KMS-11 (cell line): ENCODE measurements around the gene CCDC33.
"Not testable (repeated sequence)": the region's sequence is repeated elsewhere in the genome, so short reads cannot be mapped to it uniquely, and the experiment has no call there.

Experiments
- H2AFZ ChIP-seq: fragments of 200-600 bp; sonication (generic); 2 replicates; pipeline ENCODE4 v1.6.1; 2016; ENCODE audit warnings: antibody characterized with exemption, mixed run types, low read depth
- H3K27ac ChIP-seq: fragments of 200-600 bp; sonication (generic); 2 replicates; pipeline ENCODE4 v1.6.1; 2016; ENCODE audit warnings: mild to moderate bottlenecking, mixed run types
- H3K27me3 ChIP-seq: fragments of 200-600 bp; sonication (generic); 2 replicates; pipeline ENCODE4 v1.6.1; 2017; ENCODE audit warnings: mild to moderate bottlenecking, low read depth, mixed run types, moderate library complexity; ENCODE audit not compliant: insufficient read depth
- H3K36me3 ChIP-seq: fragments of 200-600 bp; sonication (generic); 2 replicates; pipeline ENCODE4 v1.6.1; 2017; ENCODE audit warnings: mild to moderate bottlenecking, mixed run types; ENCODE audit not compliant: insufficient read depth
- H3K4me1 ChIP-seq: fragments of 200-600 bp; sonication (generic); 2 replicates; pipeline ENCODE4 v1.6.1; 2016; ENCODE audit warnings: mild to moderate bottlenecking, low read depth, mixed run types; ENCODE audit not compliant: poor library complexity, severe bottlenecking
- H3K4me2 ChIP-seq: fragments of 200-600 bp; sonication (generic); 2 replicates; pipeline ENCODE4 v1.7.0; 2016; ENCODE audit warnings: mild to moderate bottlenecking, mixed run types
- H3K4me3 ChIP-seq: fragments of 200-600 bp; sonication (generic); IDR thresholded peaks from 2 replicates; pipeline ENCODE4 v1.6.1; 2017; ENCODE audit warnings: low read depth, low read length, mixed read lengths; ENCODE audit not compliant: insufficient read depth
- H3K79me2 ChIP-seq: fragments of 200-600 bp; sonication (generic); 2 replicates; pipeline ENCODE4 v1.6.1; 2016; ENCODE audit warnings: low read depth, mixed run types; ENCODE audit not compliant: insufficient read depth
- H3K9ac ChIP-seq: fragments of 200-600 bp; sonication (generic); 2 replicates; pipeline ENCODE4 v1.6.1; 2016; ENCODE audit warnings: mild to moderate bottlenecking, mixed run types
- H4K20me1 ChIP-seq: fragments of 200-600 bp; sonication (generic); 2 replicates; pipeline ENCODE4 v1.6.1; 2016; ENCODE audit warnings: mild to moderate bottlenecking, mixed run types; ENCODE audit not compliant: insufficient read depth
- CTCF ChIP-seq: fragments of 200-600 bp; sonication (generic); conservative IDR thresholded peaks from 2 replicates; pipeline ENCODE4 v1.6.1; 2017; ENCODE audit warnings: low read depth, mild to moderate bottlenecking, antibody characterized with exemption, low read length, moderate library complexity, mixed read lengths

The CCDC33 gene

DNA sequence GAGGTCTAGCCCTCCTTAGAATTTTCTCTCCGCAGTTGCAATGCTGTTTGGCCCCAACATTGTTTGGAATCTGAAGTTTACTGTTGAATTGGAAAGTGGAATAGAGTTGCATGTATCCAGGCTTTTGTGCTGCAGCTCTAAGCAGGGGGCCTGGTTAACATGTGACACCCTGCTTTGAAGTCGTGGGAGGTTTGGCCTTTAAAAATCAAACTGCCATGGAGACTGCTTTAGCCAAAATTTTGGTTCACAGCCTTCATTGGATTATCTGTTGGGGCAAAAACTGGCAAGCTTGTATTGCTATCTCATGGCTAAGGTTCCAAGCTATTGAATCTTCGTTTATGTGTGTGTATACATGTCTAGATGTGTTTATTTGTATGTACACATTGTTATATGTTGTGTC is 115.5 kb downstream of the CCDC33 start:
- Histone ChIP-seq H3K9ac (no peak overlapping the region), H3K4me1 (no peaks in the 10 kb centered on the region), H3K27me3 (no peaks in the 10 kb centered on the region), H2AFZ (no peak overlapping the region), H3K79me2 (no peaks in the 10 kb centered on the region), H3K36me3 (no peaks in the 10 kb centered on the region), H3K4me2 (no peak overlapping the region), H3K27ac (no peak overlapping the region), H3K4me3 (no peak overlapping the region), H4K20me1 (no peaks in the 10 kb centered on the region)
- TF ChIP-seq CTCF = no peak

DNA sequence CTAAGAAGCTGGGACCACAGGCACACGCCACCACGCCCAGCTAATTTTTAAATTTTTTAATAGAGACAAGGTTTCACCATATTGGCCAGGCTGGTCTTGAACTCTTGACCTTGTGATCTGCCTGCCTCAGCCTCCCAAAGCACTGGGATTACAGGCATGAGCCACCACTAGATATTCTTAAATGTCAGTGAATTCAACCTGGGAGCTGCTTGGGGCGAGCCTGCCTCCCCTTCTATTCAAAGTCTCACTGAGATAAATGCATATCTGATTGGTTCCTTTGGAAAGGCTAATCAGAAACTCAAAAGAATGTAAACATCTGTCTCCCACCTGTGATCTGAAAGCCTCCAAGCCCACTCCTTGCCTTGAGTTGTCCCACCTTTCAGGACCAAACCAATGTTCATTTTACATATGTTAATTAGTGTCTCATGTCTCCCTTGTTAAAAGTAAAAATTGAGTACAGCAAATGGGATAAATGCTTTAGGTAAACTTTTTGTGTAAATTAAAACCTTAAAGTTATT is 116.3 kb downstream of the CCDC33 start:
- Histone ChIP-seq H3K27ac (no peak overlapping the region), H3K4me3 (no peak overlapping the region), H3K79me2 (no peaks in the 10 kb centered on the region), H2AFZ (no peak overlapping the region), H3K4me1 (no peaks in the 10 kb centered on the region), H3K9ac (no peak overlapping the region), H4K20me1 (no peaks in the 10 kb centered on the region), H3K27me3 (no peaks in the 10 kb centered on the region), H3K4me2 (no peak overlapping the region), H3K36me3 (no peaks in the 10 kb centered on the region)
- no peak for TF ChIP-seq CTCF

GRCh38 chr15:74353992-74354391 is 117.9 kb downstream of the CCDC33 start:
- H3K27me3 ChIP-seq, H3K4me1 ChIP-seq, H3K36me3 ChIP-seq, H3K4me3 ChIP-seq, H3K9ac ChIP-seq, H3K79me2 ChIP-seq, H4K20me1 ChIP-seq, H3K27ac ChIP-seq, H3K4me2 ChIP-seq, H2AFZ ChIP-seq: not testable (repeated sequence)

DNA sequence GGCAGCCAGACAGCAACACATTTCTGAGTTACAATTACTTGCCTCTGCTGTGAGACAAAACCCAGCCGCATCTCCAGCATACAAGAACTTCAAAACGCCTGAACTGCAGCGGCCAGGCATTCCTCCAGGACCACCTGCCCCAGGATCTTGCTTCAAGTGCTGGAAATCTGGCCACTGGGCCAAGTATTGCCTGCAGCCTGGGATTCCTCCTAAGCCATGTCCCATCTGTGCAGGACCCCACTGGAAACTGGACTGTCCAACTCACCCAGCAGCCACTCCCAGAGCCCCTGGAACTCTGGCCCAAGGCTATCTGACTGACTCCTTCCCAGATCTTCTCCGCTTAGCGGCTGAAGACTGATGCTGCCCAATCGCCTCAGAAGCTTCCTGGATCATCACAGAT is 119.9 kb downstream of the CCDC33 start:
- H3K36me3 ChIP-seq, H3K9ac ChIP-seq, H3K4me2 ChIP-seq, H3K27ac ChIP-seq, H3K4me1 ChIP-seq, H3K27me3 ChIP-seq, H3K4me3 ChIP-seq, H2AFZ ChIP-seq, H3K79me2 ChIP-seq, H4K20me1 ChIP-seq: not testable (repeated sequence)

DNA sequence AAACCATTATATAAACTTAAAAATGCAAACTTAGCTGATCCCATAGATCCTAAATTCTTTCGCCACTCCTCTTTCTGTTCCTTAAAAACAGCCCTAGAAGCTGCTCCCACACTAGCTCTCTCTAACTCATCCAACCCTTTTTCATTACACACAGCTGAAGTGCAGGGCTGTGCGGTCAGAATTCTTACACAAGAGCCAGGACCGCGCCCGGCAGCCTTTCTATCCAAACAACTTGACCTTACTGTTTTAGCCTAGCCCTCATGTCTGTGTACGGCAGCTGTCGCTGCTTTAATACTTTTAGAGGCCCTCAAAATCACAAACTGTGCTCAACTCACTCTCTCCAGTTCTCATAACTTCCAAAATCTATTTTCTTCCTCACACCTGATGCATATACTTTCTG is 121.4 kb downstream of the CCDC33 start:
- not testable (repeated sequence) for H3K27me3 ChIP-seq, H3K9ac ChIP-seq, H3K27ac ChIP-seq, H2AFZ ChIP-seq, H3K36me3 ChIP-seq, H4K20me1 ChIP-seq, H3K4me1 ChIP-seq, H3K4me2 ChIP-seq, H3K4me3 ChIP-seq, H3K79me2 ChIP-seq

- not testable (repeated sequence) for H4K20me1 ChIP-seq, H3K79me2 ChIP-seq, H3K4me3 ChIP-seq, H2AFZ ChIP-seq, H3K36me3 ChIP-seq, H3K4me2 ChIP-seq, H3K9ac ChIP-seq, H3K4me1 ChIP-seq, H3K27ac ChIP-seq, H3K27me3 ChIP-seq
Observed at GRCh38 chr15:74359376-74359775, 123.2 kb downstream of the CCDC33 start.

DNA sequence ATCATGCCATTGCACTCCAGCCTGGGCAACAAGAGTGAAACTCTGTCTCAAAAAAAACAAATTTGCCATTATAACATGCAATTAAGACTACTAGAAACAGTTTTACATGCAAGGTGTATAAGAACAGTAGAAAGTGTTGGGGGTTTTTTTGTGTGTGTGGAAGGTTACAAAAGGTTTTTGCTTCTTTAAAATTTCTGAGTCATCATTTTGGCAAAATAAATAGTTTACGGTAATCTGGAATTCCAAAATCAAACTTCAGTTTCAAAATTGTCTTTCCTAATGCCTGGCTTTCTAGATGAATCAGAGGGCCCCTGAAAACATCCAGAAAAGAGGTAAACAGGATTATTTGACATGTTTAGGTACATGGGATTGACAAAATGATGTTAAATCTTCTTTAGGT is 124.7 kb downstream of the CCDC33 start:
- not testable (repeated sequence) for H3K4me2 ChIP-seq, H3K27ac ChIP-seq, H3K9ac ChIP-seq, H4K20me1 ChIP-seq, H3K4me3 ChIP-seq, H3K79me2 ChIP-seq, H3K27me3 ChIP-seq, H3K4me1 ChIP-seq, H3K36me3 ChIP-seq, H2AFZ ChIP-seq
